ENCODE data around the gene NDUFB10.
A peak's percentile ranks its signal among the peaks of the same experiment; 100 is the strongest.
"Not testable (repeated sequence)": the region's sequence is repeated elsewhere in the genome, so short reads cannot be mapped to it uniquely, and the experiment has no call there.

Gene NDUFB10

GRCh38 chr16:1959269-1960039 lies at the start of gene NDUFB10:
TSS of gene NDUFB10 (plus strand) at chr16:1959538. CDS start at chr16:1959625, 87 bp downstream.
- DNase-seq = peak; percentile 87

- no peak for DNase-seq
Observed at GRCh38 chr16:1909561-1910231, 49.6 kb upstream of the NDUFB10 start.

GRCh38 chr16:1911467-1912214 lies 47.7 kb upstream of the NDUFB10 start:
- no peak for DNase-seq

- no peak for DNase-seq
Observed at GRCh38 chr16:1912215-1912543, 47.2 kb upstream of the NDUFB10 start.

GRCh38 chr16:1913327-1914083 lies 45.8 kb upstream of the NDUFB10 start:
- DNase-seq = no peak

GRCh38 chr16:1914084-1914608 lies 45.2 kb upstream of the NDUFB10 start:
- no peak for DNase-seq

GRCh38 chr16:1914988-1915387 lies 44.4 kb upstream of the NDUFB10 start:
- no peak for DNase-seq

GRCh38 chr16:1915732-1916639 lies 43.4 kb upstream of the NDUFB10 start:
- no peak for DNase-seq

- no peak for DNase-seq
Observed at GRCh38 chr16:1916640-1916990, 42.7 kb upstream of the NDUFB10 start.

- DNase-seq = no peak
Observed at GRCh38 chr16:1917056-1917664, 42.2 kb upstream of the NDUFB10 start.

GRCh38 chr16:1917665-1918350 lies 41.5 kb upstream of the NDUFB10 start:
- no peak for DNase-seq

- DNase-seq = no peak
Observed at GRCh38 chr16:1918351-1919326, 40.7 kb upstream of the NDUFB10 start, which contains the start of gene HS3ST6. TSS of gene HS3ST6 (minus strand) at chr16:1918415. CDS start at chr16:1918323, 92 bp downstream.

GRCh38 chr16:1919327-1919998 lies 39.9 kb upstream of the NDUFB10 start:
- no peak for DNase-seq

- DNase-seq = not testable (repeated sequence)
Observed at GRCh38 chr16:1920122-1920521, 39.2 kb upstream of the NDUFB10 start.

- DNase-seq = no peak
Observed at GRCh38 chr16:1920727-1921171, 38.6 kb upstream of the NDUFB10 start.

GRCh38 chr16:1922357-1922756 lies 37.0 kb upstream of the NDUFB10 start:
- no peak for DNase-seq

- DNase-seq = no peak
Observed at GRCh38 chr16:1923299-1924034, 35.9 kb upstream of the NDUFB10 start.

- no peak for DNase-seq
Observed at GRCh38 chr16:1924095-1924494, 35.2 kb upstream of the NDUFB10 start.

Data from CD4-positive, alpha-beta T cell treated with Interferon gamma for 1 hour (primary cell).